Measurements from ENCODE around the gene KCNJ6.

- TF ChIP-seq L3MBTL2 (conservative IDR thresholded peaks at IDR 0.05) (no peak), PKNOX1 (IDR thresholded peaks at IDR 0.05) (no peak), ARNT (IDR thresholded peaks at IDR 0.05) (no peak), SUZ12 (IDR thresholded peaks at IDR 0.05) (no peak)
These were observed 131.5 kb downstream of the KCNJ6 start for GRCh38 chr21:37784591-37785318.

All from HEK293T (cell line).